IMR-90 (cell line): ENCODE measurements around the gene CACNA2D4.

ENCODE experiments used
- BHLHE40 ChIP-seq: fragments of 150-350 bp; IDR thresholded peaks from 2 replicates; pipeline ENCODE4 v1.6.1; 2016; ENCODE audit warnings: mild to moderate bottlenecking, low read depth, low read length
- CEBPB ChIP-seq: IDR thresholded peaks from 2 replicates; pipeline ENCODE4 v1.6.1; 2012; ENCODE audit warnings: low read depth, low read length, improper control_type of control experiment
- CTCF ChIP-seq: conservative IDR thresholded peaks from 2 replicates; pipeline ENCODE4 v1.5.1; 2012; ENCODE audit warnings: mild to moderate bottlenecking, low read depth, low read length, improper control_type of control experiment
- MAFK ChIP-seq: IDR thresholded peaks from 2 replicates; pipeline ENCODE4 v1.6.1; 2012; ENCODE audit warnings: low read depth, low read length, improper control_type of control experiment
- MAZ ChIP-seq: IDR thresholded peaks from 2 replicates; pipeline ENCODE4 v1.6.1; 2012; ENCODE audit warnings: low read depth, mild to moderate bottlenecking, low read length, improper control_type of control experiment, moderate library complexity, borderline replicate concordance
- MXI1 ChIP-seq: IDR thresholded peaks from 2 replicates; pipeline ENCODE4 v1.6.1; 2012; ENCODE audit warnings: low read depth, mild to moderate bottlenecking, low read length, moderate library complexity, borderline replicate concordance
- NFE2L2 ChIP-seq: fragments of 150-350 bp; IDR thresholded peaks from 2 replicates; pipeline ENCODE4 v1.6.1; 2016; ENCODE audit warnings: low read depth, mild to moderate bottlenecking, low read length
- POLR2A ChIP-seq: IDR thresholded peaks from 2 replicates; pipeline ENCODE4 v1.6.1; 2012; ENCODE audit warnings: mild to moderate bottlenecking, low read depth, low read length
- RAD21 ChIP-seq: IDR thresholded peaks from 2 replicates; pipeline ENCODE4 v1.6.1; 2012; ENCODE audit warnings: low read length, improper control_type of control experiment
- RCOR1 ChIP-seq: IDR thresholded peaks from 2 replicates; pipeline ENCODE4 v1.6.1; 2012; ENCODE audit warnings: mild to moderate bottlenecking, low read length, improper control_type of control experiment; ENCODE audit not compliant: insufficient replicate concordance
- SMC3 ChIP-seq: fragments of 150-350 bp; IDR thresholded peaks from 2 replicates; pipeline ENCODE4 v1.6.1; 2016; ENCODE audit warnings: low read depth, mild to moderate bottlenecking, antibody characterized with exemption, low read length, moderate library complexity
- USF2 ChIP-seq: fragments of 150-350 bp; IDR thresholded peaks from 2 replicates; pipeline ENCODE4 v1.6.1; 2017; ENCODE audit warnings: mild to moderate bottlenecking, antibody characterized with exemption, low read length, low read depth

- TF ChIP-seq CTCF (no peak), NFE2L2 (no peak), USF2 (no peak), MAFK (no peak), RAD21 (no peak), MXI1 (no peak), RCOR1 (no peak), SMC3 (no peak), POLR2A (no peak), CEBPB (peak; percentile 28; the same call in 1 of the 2 replicates), BHLHE40 (no peak), MAZ (no peak)
Measured at GRCh38 chr12:1896964-1897363, 21.5 kb downstream of the CACNA2D4 start.
